ENCODE results near the gene TAX1BP3. TPM values are rescaled to one million over a fixed set of nuclear protein-coding genes. Genes with fewer than 3 reads are reported as not detected.

Gene TAX1BP3
- total and polyA plus RNA-seq, 2 of the 13 experiments (the other 11 are each of a cell fraction or from before 2014, with no cell fraction given), result 16.7 to 45.1 TPM

GRCh38 chr17:3636154-3636907 lies 32.0 kb downstream of the TAX1BP3 start, which contains the start of the genes CTNS and SHPK (continued):
- TF ChIP-seq PATZ1 (CRISPR knock-in tag; IDR thresholded peaks at IDR 0.05) (peak; percentile 21; the same call in 1 of the 2 replicates), SIN3B (IDR thresholded peaks at IDR 0.05; ENCODE audit: low read length) (peak; percentile 64; the same call in 1 of the 2 replicates), MXD4 (CRISPR knock-in tag; IDR thresholded peaks at IDR 0.05) (peak; percentile 79; the same call in 1 of the 2 replicates), ZNF510 (CRISPR knock-in tag; IDR thresholded peaks at IDR 0.05; ENCODE audit: low read depth) (no peak), TRIM22 (IDR thresholded peaks at IDR 0.05) (no peak), TBX3 (IDR thresholded peaks at IDR 0.05; ENCODE audit: borderline replicate concordance) (peak; percentile 53; the same call in 1 of the 2 replicates), MAFF (IDR thresholded peaks at IDR 0.05; ENCODE audit: low read depth, low read length) (no peak), ARID5B (CRISPR knock-in tag; IDR thresholded peaks at IDR 0.05) (0 out of 2 replicates have a peak, but pooled peaks have one; percentile 10), LCORL (IDR thresholded peaks at IDR 0.05) (no peak), LCORL (CRISPR knock-in tag; IDR thresholded peaks at IDR 0.05) (no peak), BRD4 (CRISPR knock-in tag; IDR thresholded peaks at IDR 0.05) (0 out of 2 replicates have a peak, but pooled peaks have one; percentile 57), SALL1 (CRISPR knock-in tag; IDR thresholded peaks at IDR 0.05) (peak; percentile 62), ZNF766 (CRISPR knock-in tag; IDR thresholded peaks at IDR 0.05; ENCODE audit: borderline replicate concordance) (no peak), E2F2 (CRISPR knock-in tag; IDR thresholded peaks at IDR 0.05; ENCODE audit: borderline replicate concordance) (no peak), ZNF589 (CRISPR knock-in tag; conservative IDR thresholded peaks at IDR 0.05) (no peak), ZNF891 (CRISPR knock-in tag; IDR thresholded peaks at IDR 0.05) (no peak; the same call in 1 of the 2 replicates), PCBP2 (optimal IDR thresholded peaks at IDR 0.05; ENCODE audit: low read depth, low read length, poor library complexity, severe bottlenecking) (no peak), ZNF737 (CRISPR knock-in tag; IDR thresholded peaks at IDR 0.05; ENCODE audit: borderline replicate concordance) (0 out of 2 replicates have a peak, but pooled peaks have one; percentile 77), EP300 (IDR thresholded peaks at IDR 0.05; ENCODE audit: low read depth in 2 of 2, low read length in 2 of 2) (no peak; a peak in 1 of 4 replicates), EP300 (CRISPR knock-in tag; IDR thresholded peaks at IDR 0.05; ENCODE audit: borderline replicate concordance) (no peak), MEF2D (CRISPR knock-in tag; IDR thresholded peaks at IDR 0.05) (no peak)
